GM23338 (cell line): ENCODE measurements around the gene CLCF1. TPM values are rescaled to one million over a fixed set of nuclear protein-coding genes. Genes with fewer than 3 reads are reported as not detected.

ENCODE experiments used
- ATAC-seq: fragments of 200-7000 bp; cut with Tn5 transposase; 3 replicates; pipeline ENCODE4 v1.9.1; 2020
- DNase-seq: peaks from one replicate; pipeline ENCODE4 v3.0.0-alpha.2; 2015; ENCODE audit warnings: low spot score
- H2AFZ ChIP-seq: fragments of 200-600 bp; sonication (generic); 2 replicates; pipeline ENCODE4 v1.8.0; 2016; ENCODE audit warnings: antibody characterized with exemption, mild to moderate bottlenecking, moderate library complexity
- H3F3A ChIP-seq: fragments of 200-600 bp; sonication (generic); replicated peaks from 2 replicates; pipeline ENCODE4 v1.8.0; 2017; ENCODE audit warnings: antibody characterized with exemption, mixed run types, low read depth
- H3K27ac ChIP-seq: fragments of 200-600 bp; sonication (generic); 2 replicates; pipeline ENCODE4 v1.6.1; 2016; ENCODE audit warnings: low read depth
- H3K27me3 ChIP-seq: fragments of 200-600 bp; sonication (generic); 2 replicates; pipeline ENCODE4 v1.8.0; 2016; ENCODE audit warnings: mild to moderate bottlenecking, mixed run types, moderate library complexity; ENCODE audit not compliant: insufficient read depth
- H3K36me3 ChIP-seq: fragments of 200-600 bp; sonication (generic); 2 replicates; pipeline ENCODE4 v1.8.0; 2016; ENCODE audit warnings: mild to moderate bottlenecking; ENCODE audit not compliant: insufficient read depth
- H3K4me1 ChIP-seq: fragments of 200-600 bp; sonication (generic); 2 replicates; pipeline ENCODE4 v1.8.0; 2016; ENCODE audit warnings: mild to moderate bottlenecking, moderate library complexity; ENCODE audit not compliant: insufficient read depth
- H3K4me2 ChIP-seq: fragments of 200-600 bp; sonication (generic); 2 replicates; pipeline ENCODE4 v1.7.1; 2017; ENCODE audit warnings: mixed run types
- H3K4me3 ChIP-seq: fragments of 200-600 bp; sonication (generic); 2 replicates; pipeline ENCODE4 v1.6.1; 2016; ENCODE audit warnings: mixed run types
- H3K79me2 ChIP-seq: fragments of 200-600 bp; sonication (generic); replicated peaks from 2 replicates; pipeline ENCODE4 v1.8.0; 2017; ENCODE audit warnings: mild to moderate bottlenecking; ENCODE audit not compliant: insufficient read depth
- H3K9me2 ChIP-seq: fragments of 200-600 bp; sonication (generic); 2 replicates; pipeline ENCODE4 v1.8.0; 2017; ENCODE audit not compliant: insufficient read depth
- H4K20me1 ChIP-seq: fragments of 200-600 bp; sonication (generic); replicated peaks from 2 replicates; pipeline ENCODE4 v1.8.0; 2017; ENCODE audit warnings: mild to moderate bottlenecking; ENCODE audit not compliant: insufficient read depth
- H3K27ac Mint-ChIP-seq: 2 replicates; pipeline ENCODE4 v1.8.0; 2020; ENCODE audit warnings: inconsistent platforms, mild to moderate bottlenecking, moderate library complexity, mixed read lengths
- H3K27me3 Mint-ChIP-seq: 3 replicates; pipeline ENCODE4 v1.8.0; 2022; ENCODE audit warnings: low read depth, mild to moderate bottlenecking, moderate library complexity, mixed read lengths, inconsistent platforms; ENCODE audit not compliant: insufficient read depth, poor library complexity
- H3K36me3 Mint-ChIP-seq: 3 replicates; pipeline ENCODE4 v1.8.0; 2021; ENCODE audit warnings: low read depth, mild to moderate bottlenecking, inconsistent platforms, moderate library complexity, mixed read lengths
- H3K4me1 Mint-ChIP-seq: 3 replicates; pipeline ENCODE4 v1.8.0; 2020; ENCODE audit warnings: mild to moderate bottlenecking, inconsistent platforms, mixed read lengths
- H3K4me3 Mint-ChIP-seq: 3 replicates; pipeline ENCODE4 v1.8.0; 2021; ENCODE audit warnings: moderate library complexity, mild to moderate bottlenecking, inconsistent platforms, mixed read lengths
- H3K9me3 Mint-ChIP-seq: 3 replicates; pipeline ENCODE4 v1.8.0; 2020; ENCODE audit warnings: moderate library complexity, mild to moderate bottlenecking, inconsistent platforms, mixed read lengths
- CREB1 ChIP-seq: fragments of 250-450 bp; sonication (Bioruptor Pico); IDR thresholded peaks from 2 replicates; pipeline ENCODE4 v1.5.0; 2020; ENCODE audit warnings: low read depth, mild to moderate bottlenecking, moderate library complexity
- CTCF ChIP-seq, 2 experiments: fragments of 200-600 bp in 1 of 2; sonication (generic) in 1 of 2; conservative IDR thresholded peaks; 2 replicates each; pipeline versions ENCODE4 v1.5.1 to v1.6.1; 2016 to 2017; ENCODE audit warnings: antibody characterized with exemption in 2 of 2, low read depth in 2 of 2, mild to moderate bottlenecking in 2 of 2, moderate library complexity in 1 of 2
- EZH2 ChIP-seq: fragments of 200-600 bp; sonication (generic); IDR thresholded peaks from one replicate; pipeline ENCODE4 v1.8.0; 2017; ENCODE audit warnings: antibody characterized with exemption, mild to moderate bottlenecking, low read depth; ENCODE audit not compliant: unreplicated experiment
- EZH2phosphoT487 ChIP-seq: fragments of 200-600 bp; sonication (generic); IDR thresholded peaks from one replicate; pipeline ENCODE4 v1.8.1; 2018; ENCODE audit warnings: antibody characterized with exemption; ENCODE audit not compliant: unreplicated experiment
- JUNB ChIP-seq: IDR thresholded peaks from one replicate; pipeline ENCODE4 v1.6.1; 2016; ENCODE audit warnings: antibody characterized with exemption; ENCODE audit not compliant: unreplicated experiment
- NANOG ChIP-seq: IDR thresholded peaks from 2 replicates; pipeline ENCODE4 v1.6.1; 2016; ENCODE audit warnings: antibody characterized with exemption, borderline replicate concordance
- POLR2AphosphoS5 ChIP-seq: IDR thresholded peaks from 2 replicates; pipeline ENCODE4 v1.6.1; 2016; ENCODE audit warnings: antibody characterized with exemption, low read depth
- STAT1 ChIP-seq: IDR thresholded peaks from one replicate; pipeline ENCODE4 v1.6.1; 2016; ENCODE audit warnings: antibody characterized with exemption; ENCODE audit not compliant: unreplicated experiment
- ZNF114 ChIP-seq: fragments of 250-450 bp; sonication (Bioruptor Pico); IDR thresholded peaks from 2 replicates; pipeline ENCODE4 v1.5.0; 2020; ENCODE audit warnings: mild to moderate bottlenecking, moderate library complexity
- ZNF331 ChIP-seq: fragments of 250-450 bp; sonication (Bioruptor Pico); IDR thresholded peaks from 2 replicates; pipeline ENCODE4 v1.5.0; 2020; ENCODE audit warnings: low read depth, mild to moderate bottlenecking, moderate library complexity
- polyA plus RNA-seq: library from polyadenylated mRNA; unstranded; fragments of >200 nt; fragmentation: Nextera tagmentation; extraction: Ambion mirVana; gene quantifications from 2 replicates; pipeline ENCODE4 v1.2.1, GENCODE V29; 2016
- total RNA-seq: library from RNA; depleted of rRNA; stranded (reverse); fragments of >200 nt; shearing (Covaris generic); gene quantifications from 2 replicates; pipeline ENCODE4 v1.2.3, GENCODE V29; 2014
- TF ChIP-seq, protein P1 (sequence below): IDR thresholded peaks from 2 replicates; pipeline ENCODE4 v1.6.1; 2016; ENCODE audit warnings: antibody characterized with exemption
- TF ChIP-seq, protein P2 (sequence below): IDR thresholded peaks from one replicate; pipeline ENCODE4 v1.6.1; 2018; ENCODE audit warnings: antibody characterized with exemption; ENCODE audit not compliant: unreplicated experiment
- TF ChIP-seq, protein P3 (sequence below): fragments of 250-450 bp; sonication (Bioruptor Pico); IDR thresholded peaks from 2 replicates; pipeline ENCODE4 v1.5.0; 2020; ENCODE audit warnings: mild to moderate bottlenecking, moderate library complexity

Gene CLCF1
- total and polyA plus RNA-seq, 2 experiments from 2014 or later, result 0.32 TPM; not detected in 1

- Mint-ChIP-seq H3K27ac (peak within 1 kb of the TSS; percentile 93), H3K4me3 (peak within 1 kb of the TSS; percentile 87), H3K9me3 (no peaks in the 10 kb centered on the region; the same call in 2 of the 3 replicates), H3K36me3 (no peaks in the 10 kb centered on the region; the same call in 2 of the 3 replicates), H3K27me3 (peaks cover 30% of the 10 kb centered on the region), H3K4me1 (peaks cover 33% of the 10 kb centered on the region)
- Histone ChIP-seq H3K36me3 (no peaks in the 10 kb centered on the region), H3K27ac (peak within 1 kb of the TSS; percentile 97), H3K79me2 (no peaks in the 10 kb centered on the region), H3F3A (0 out of 2 replicates have a peak, but pooled peaks cover 14% of the 10 kb centered on the region), H2AFZ (peak within 1 kb of the TSS; percentile 96; the same call in 1 of the 2 replicates), H3K4me3 (peak within 1 kb of the TSS; percentile 95), H3K4me1 (peaks cover 9% of the 10 kb centered on the region), H3K9me2 (no peaks in the 10 kb centered on the region), H4K20me1 (no peaks in the 10 kb centered on the region; the same call in 1 of the 2 replicates), H3K4me2 (peak within 1 kb of the TSS; percentile 98), H3K27me3 (no peaks in the 10 kb centered on the region; the same call in 1 of the 2 replicates)
- peak; percentile 84 for ATAC-seq
- no peak for TF ChIP-seq EZH2phosphoT487
- TF ChIP-seq CREB1 (CRISPR knock-in tag), result peak; percentile 46; the same call in 1 of the 2 replicates
- TF ChIP-seq, protein P1, sequence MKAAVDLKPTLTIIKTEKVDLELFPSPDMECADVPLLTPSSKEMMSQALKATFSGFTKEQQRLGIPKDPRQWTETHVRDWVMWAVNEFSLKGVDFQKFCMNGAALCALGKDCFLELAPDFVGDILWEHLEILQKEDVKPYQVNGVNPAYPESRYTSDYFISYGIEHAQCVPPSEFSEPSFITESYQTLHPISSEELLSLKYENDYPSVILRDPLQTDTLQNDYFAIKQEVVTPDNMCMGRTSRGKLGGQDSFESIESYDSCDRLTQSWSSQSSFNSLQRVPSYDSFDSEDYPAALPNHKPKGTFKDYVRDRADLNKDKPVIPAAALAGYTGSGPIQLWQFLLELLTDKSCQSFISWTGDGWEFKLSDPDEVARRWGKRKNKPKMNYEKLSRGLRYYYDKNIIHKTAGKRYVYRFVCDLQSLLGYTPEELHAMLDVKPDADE, result no peak; the same call in 1 of the 2 replicates
- TF ChIP-seq ZNF331 (CRISPR knock-in tag), result no peak
- TF ChIP-seq POLR2AphosphoS5, result peak; percentile 79
- TF ChIP-seq, protein P2, sequence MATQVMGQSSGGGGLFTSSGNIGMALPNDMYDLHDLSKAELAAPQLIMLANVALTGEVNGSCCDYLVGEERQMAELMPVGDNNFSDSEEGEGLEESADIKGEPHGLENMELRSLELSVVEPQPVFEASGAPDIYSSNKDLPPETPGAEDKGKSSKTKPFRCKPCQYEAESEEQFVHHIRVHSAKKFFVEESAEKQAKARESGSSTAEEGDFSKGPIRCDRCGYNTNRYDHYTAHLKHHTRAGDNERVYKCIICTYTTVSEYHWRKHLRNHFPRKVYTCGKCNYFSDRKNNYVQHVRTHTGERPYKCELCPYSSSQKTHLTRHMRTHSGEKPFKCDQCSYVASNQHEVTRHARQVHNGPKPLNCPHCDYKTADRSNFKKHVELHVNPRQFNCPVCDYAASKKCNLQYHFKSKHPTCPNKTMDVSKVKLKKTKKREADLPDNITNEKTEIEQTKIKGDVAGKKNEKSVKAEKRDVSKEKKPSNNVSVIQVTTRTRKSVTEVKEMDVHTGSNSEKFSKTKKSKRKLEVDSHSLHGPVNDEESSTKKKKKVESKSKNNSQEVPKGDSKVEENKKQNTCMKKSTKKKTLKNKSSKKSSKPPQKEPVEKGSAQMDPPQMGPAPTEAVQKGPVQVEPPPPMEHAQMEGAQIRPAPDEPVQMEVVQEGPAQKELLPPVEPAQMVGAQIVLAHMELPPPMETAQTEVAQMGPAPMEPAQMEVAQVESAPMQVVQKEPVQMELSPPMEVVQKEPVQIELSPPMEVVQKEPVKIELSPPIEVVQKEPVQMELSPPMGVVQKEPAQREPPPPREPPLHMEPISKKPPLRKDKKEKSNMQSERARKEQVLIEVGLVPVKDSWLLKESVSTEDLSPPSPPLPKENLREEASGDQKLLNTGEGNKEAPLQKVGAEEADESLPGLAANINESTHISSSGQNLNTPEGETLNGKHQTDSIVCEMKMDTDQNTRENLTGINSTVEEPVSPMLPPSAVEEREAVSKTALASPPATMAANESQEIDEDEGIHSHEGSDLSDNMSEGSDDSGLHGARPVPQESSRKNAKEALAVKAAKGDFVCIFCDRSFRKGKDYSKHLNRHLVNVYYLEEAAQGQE, result no peak
- TF ChIP-seq JUNB, result no peak
- TF ChIP-seq CTCF (conservative IDR thresholded peaks at IDR 0.05; ENCODE audit: low read depth in 2 of 2), result no peak
- no peak for TF ChIP-seq STAT1
- TF ChIP-seq, protein P3, sequence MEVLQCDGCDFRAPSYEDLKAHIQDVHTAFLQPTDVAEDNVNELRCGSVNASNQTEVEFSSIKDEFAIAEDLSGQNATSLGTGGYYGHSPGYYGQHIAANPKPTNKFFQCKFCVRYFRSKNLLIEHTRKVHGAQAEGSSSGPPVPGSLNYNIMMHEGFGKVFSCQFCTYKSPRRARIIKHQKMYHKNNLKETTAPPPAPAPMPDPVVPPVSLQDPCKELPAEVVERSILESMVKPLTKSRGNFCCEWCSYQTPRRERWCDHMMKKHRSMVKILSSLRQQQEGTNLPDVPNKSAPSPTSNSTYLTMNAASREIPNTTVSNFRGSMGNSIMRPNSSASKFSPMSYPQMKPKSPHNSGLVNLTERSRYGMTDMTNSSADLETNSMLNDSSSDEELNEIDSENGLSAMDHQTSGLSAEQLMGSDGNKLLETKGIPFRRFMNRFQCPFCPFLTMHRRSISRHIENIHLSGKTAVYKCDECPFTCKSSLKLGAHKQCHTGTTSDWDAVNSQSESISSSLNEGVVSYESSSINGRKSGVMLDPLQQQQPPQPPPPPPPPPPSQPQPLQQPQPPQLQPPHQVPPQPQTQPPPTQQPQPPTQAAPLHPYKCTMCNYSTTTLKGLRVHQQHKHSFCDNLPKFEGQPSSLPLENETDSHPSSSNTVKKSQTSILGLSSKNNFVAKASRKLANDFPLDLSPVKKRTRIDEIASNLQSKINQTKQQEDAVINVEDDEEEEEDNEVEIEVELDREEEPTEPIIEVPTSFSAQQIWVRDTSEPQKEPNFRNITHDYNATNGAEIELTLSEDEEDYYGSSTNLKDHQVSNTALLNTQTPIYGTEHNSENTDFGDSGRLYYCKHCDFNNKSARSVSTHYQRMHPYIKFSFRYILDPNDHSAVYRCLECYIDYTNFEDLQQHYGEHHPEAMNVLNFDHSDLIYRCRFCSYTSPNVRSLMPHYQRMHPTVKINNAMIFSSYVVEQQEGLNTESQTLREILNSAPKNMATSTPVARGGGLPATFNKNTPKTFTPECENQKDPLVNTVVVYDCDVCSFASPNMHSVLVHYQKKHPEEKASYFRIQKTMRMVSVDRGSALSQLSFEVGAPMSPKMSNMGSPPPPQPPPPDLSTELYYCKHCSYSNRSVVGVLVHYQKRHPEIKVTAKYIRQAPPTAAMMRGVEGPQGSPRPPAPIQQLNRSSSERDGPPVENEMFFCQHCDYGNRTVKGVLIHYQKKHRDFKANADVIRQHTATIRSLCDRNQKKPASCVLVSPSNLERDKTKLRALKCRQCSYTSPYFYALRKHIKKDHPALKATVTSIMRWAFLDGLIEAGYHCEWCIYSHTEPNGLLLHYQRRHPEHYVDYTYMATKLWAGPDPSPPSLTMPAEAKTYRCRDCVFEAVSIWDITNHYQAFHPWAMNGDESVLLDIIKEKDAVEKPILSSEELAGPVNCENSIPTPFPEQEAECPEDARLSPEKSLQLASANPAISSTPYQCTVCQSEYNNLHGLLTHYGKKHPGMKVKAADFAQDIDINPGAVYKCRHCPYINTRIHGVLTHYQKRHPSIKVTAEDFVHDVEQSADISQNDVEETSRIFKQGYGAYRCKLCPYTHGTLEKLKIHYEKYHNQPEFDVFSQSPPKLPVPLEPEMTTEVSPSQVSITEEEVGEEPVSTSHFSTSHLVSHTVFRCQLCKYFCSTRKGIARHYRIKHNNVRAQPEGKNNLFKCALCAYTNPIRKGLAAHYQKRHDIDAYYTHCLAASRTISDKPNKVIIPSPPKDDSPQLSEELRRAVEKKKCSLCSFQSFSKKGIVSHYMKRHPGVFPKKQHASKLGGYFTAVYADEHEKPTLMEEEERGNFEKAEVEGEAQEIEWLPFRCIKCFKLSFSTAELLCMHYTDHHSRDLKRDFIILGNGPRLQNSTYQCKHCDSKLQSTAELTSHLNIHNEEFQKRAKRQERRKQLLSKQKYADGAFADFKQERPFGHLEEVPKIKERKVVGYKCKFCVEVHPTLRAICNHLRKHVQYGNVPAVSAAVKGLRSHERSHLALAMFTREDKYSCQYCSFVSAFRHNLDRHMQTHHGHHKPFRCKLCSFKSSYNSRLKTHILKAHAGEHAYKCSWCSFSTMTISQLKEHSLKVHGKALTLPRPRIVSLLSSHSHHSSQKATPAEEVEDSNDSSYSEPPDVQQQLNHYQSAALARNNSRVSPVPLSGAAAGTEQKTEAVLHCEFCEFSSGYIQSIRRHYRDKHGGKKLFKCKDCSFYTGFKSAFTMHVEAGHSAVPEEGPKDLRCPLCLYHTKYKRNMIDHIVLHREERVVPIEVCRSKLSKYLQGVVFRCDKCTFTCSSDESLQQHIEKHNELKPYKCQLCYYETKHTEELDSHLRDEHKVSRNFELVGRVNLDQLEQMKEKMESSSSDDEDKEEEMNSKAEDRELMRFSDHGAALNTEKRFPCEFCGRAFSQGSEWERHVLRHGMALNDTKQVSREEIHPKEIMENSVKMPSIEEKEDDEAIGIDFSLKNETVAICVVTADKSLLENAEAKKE (CRISPR knock-in tag), result no peak
- TF ChIP-seq NANOG, result no peak
- no peak for TF ChIP-seq ZNF114 (CRISPR knock-in tag)
- TF ChIP-seq EZH2, result no peak
- DNase-seq, result peak; percentile 98
Observed at GRCh38 chr11:67353317-67354074, 19.9 kb downstream of the CLCF1 start, which contains the start of gene POLD4. TSS of gene POLD4 (minus strand) at chr11:67353546. CDS start at chr11:67353399, 147 bp downstream.
